Pancreas (tissue), 10 donors: ENCODE measurements around the gene RAD51B. TPM values are rescaled to one million over a fixed set of nuclear protein-coding genes. Genes with fewer than 3 reads are reported as not detected.

Experiments
- ATAC-seq, 4 donors: fragments of 200-7000 bp; cut with Tn5 transposase; one replicate each; pipeline versions ENCODE4 v1.8.0 to v1.9.1; 2020; ENCODE audit warnings: mild to moderate bottlenecking in 4 of 4, moderate library complexity in 4 of 4
- DNase-seq, 6 donors: peaks; one replicate each; pipeline ENCODE4 v3.0.0-alpha.2; 2020
- FAIRE-seq: peaks from 2 replicates; lab custom pipeline; 2012; peaks lifted over from hg19 to GRCh38; lab: Jason Lieb, UNC
- H3K27ac ChIP-seq, 4 donors: fragments of 200-600 bp; sonication (generic); 1 replicate in 3 of 4; 2 replicates in 1 of 4; pipeline versions ENCODE4 v1.5.0 to v1.8.0; 2020
- H3K27me3 ChIP-seq, 4 donors: fragments of 200-600 bp; one replicate each; pipeline ENCODE4 v1.8.0; 2021
- H3K36me3 ChIP-seq, 3 donors: fragments of 200-600 bp; sonication (generic) in 1 of 3; one replicate each; pipeline versions ENCODE4 v1.5.0 to v1.8.0; 2020 to 2021
- H3K4me1 ChIP-seq, 3 donors: fragments of 200-600 bp; one replicate each; pipeline ENCODE4 v1.8.0; 2021
- H3K4me3 ChIP-seq, 4 donors: fragments of 200-600 bp; sonication (generic) in 2 of 4; one replicate each; pipeline versions ENCODE4 v1.5.0 to v1.8.0; 2020 to 2021
- H3K9me3 ChIP-seq, 4 donors: fragments of 200-600 bp; one replicate each; pipeline ENCODE4 v1.8.0; 2021
- CTCF ChIP-seq, 4 donors: fragments of 200-600 bp; sonication (generic) in 3 of 4; IDR thresholded peaks; one replicate each; pipeline versions ENCODE4 v1.5.0 to v1.8.0; 2021; ENCODE audit warnings: antibody characterized with exemption in 4 of 4
- WGBS, 2 donors: extraction: QIAGEN DNeasy Blood & Tissue Kit; methylation state at CpG; one replicate each; pipeline ENCODE4 v1.1.7; 2013; 5-methylcytosine and 5-hydroxymethylcytosine counted together
- intact Hi-C, 3 donors: fragments of 100-400 bp; cut with DNase I; formaldehyde crosslinking; loops; one replicate each; pipeline versions ENCODE4 v1.11.1 to v1.14.2; 2022
- polyA plus RNA-seq, 2 donors: library from polyadenylated mRNA; stranded (reverse); fragments of 200-250 nt; gene quantifications; one replicate each; pipeline ENCODE4 v1.2.3, GENCODE V29; 2013
- total RNA-seq, 6 donors: library from RNA; stranded (reverse); fragmentation: NEBNext Ultra II Directional in 4 of 6; extraction: Animal tissue kit (Norgen Biotek cat#: 25700) in 4 of 6; gene quantifications; one replicate each; pipeline versions ENCODE4 v1.2.1 to v1.2.4, GENCODE V29; 2021 to 2023
- donor health status: healthy with polysubstance abuse.
- donor health status: DM: no; HTN: no; CAD: no; lungs with moderate emphysema.
- donor health status: DM: no; HTN: no; CAD: no.
- donor health status: control.
- donor health status: control.
- donor health status: Bipolar disorder and iron deficiency.
- donor health status: DM: yes; HTN: yes; CAD: no.
- donor health status: DM: no; HTN: no; CAD: no.
- donor health status: DM: no; HTN: no; CAD: no.
- donor health status: DM: yes; HTN: yes; CAD: no.

The RAD51B gene
- total and polyA plus RNA-seq, 8 donors: 1.1 to 17.3 (median 5.8) TPM

GRCh38 chr14:68243450-68244010 is 424.0 kb downstream of the RAD51B start:
- H3K4me1 ChIP-seq: peaks cover 40 to 73% (median 65%) of the 10 kb centered on the region in 3 donors

GRCh38 chr14:68244262-68244980 is 424.8 kb downstream of the RAD51B start:
- FAIRE-seq: no peak
- peak overlapping the region in 2 of 4 donors; percentile 83 to 88 for H3K27ac ChIP-seq

More at GRCh38 chr14:68243450-68244010, 424.0 kb downstream of the RAD51B start:
- no peak overlapping the region for H3K4me3 ChIP-seq
- DNase-seq (no peak), FAIRE-seq (no peak), ATAC-seq (no peak)
- 75 to 76% methylated on average over 3 of the region's 3 CpGs for WGBS, 2 donors
- no peaks in the 10 kb centered on the region for H3K9me3 ChIP-seq
- intact Hi-C loops: loop anchor here in 2 of 3 donors (10.0 kb wide), 3 partner anchors 309 to 571 kb away; no protein-coding TSS in a partner anchor
- H3K27me3 ChIP-seq: no peaks in the 10 kb centered on the region
- H3K36me3 ChIP-seq: no peaks in the 10 kb centered on the region
- peak overlapping the region in 2 of 4 donors; percentile 83 to 88 for H3K27ac ChIP-seq
- TF ChIP-seq CTCF (IDR thresholded peaks at IDR 0.05): no peak

GRCh38 chr14:68245146-68246073 is 425.8 kb downstream of the RAD51B start:
- 38 to 43% methylated on average over 7 of the region's 7 CpGs for WGBS, 2 donors

More at GRCh38 chr14:68244262-68244980, 424.8 kb downstream of the RAD51B start:
- TF ChIP-seq CTCF (IDR thresholded peaks at IDR 0.05): no peak
- no peak overlapping the region for H3K4me3 ChIP-seq
- WGBS, 2 donors: 54 to 55% methylated on average over 4 of the region's 4 CpGs
- H3K9me3 ChIP-seq: no peaks in the 10 kb centered on the region
- DNase-seq (no peak), ATAC-seq (no peak)
- peaks cover 47 to 78% (median 63%) of the 10 kb centered on the region in 3 donors for H3K4me1 ChIP-seq
- intact Hi-C loops: loop anchor here in 2 of 3 donors (10.0 kb wide), 3 partner anchors 310 to 570 kb away; no protein-coding TSS in a partner anchor
- no peaks in the 10 kb centered on the region for H3K36me3 ChIP-seq
- H3K27me3 ChIP-seq: no peaks in the 10 kb centered on the region

More at GRCh38 chr14:68245146-68246073, 425.8 kb downstream of the RAD51B start:
- H3K4me1 ChIP-seq: peaks cover 46 to 83% (median 53%) of the 10 kb centered on the region in 3 donors
- no peak for FAIRE-seq
- intact Hi-C loops: loop anchor here in 2 of 3 donors (5.0 to 10.0 kb wide), 4 partner anchors 311 to 569 kb away; no protein-coding TSS in a partner anchor
- ATAC-seq: peak; percentile 30 to 41 (median 34)
- peak overlapping the region; percentile 36 to 88 (median 66) for H3K27ac ChIP-seq
- no peaks in the 10 kb centered on the region for H3K36me3 ChIP-seq
- H3K27me3 ChIP-seq: no peaks in the 10 kb centered on the region
- peak in 2 of 6 donors; percentile 25 to 37 for DNase-seq
- TF ChIP-seq CTCF (IDR thresholded peaks at IDR 0.05): no peak
- no peak overlapping the region for H3K4me3 ChIP-seq
- no peaks in the 10 kb centered on the region for H3K9me3 ChIP-seq
